A673 (cell line): ENCODE measurements around the gene ADRA1B. TPM values are rescaled to one million over a fixed set of nuclear protein-coding genes. Genes with fewer than 3 reads are reported as not detected.
A peak's percentile ranks its signal among the peaks of the same experiment; 100 is the strongest.

ENCODE experiments used
- BruUV-seq: library from RNA; stranded (reverse); fragments of 400-500 nt; replicated peaks from 2 replicates; lab custom pipeline; 2021; lab: Mats Ljungman, UMichigan
- CTCF ChIA-PET: fragments of 300-600 bp; sonication (Branson Sonifier 250); formaldehyde crosslinking; loops from one replicate; lab custom pipeline; 2022; ENCODE audit warnings: antibody characterized with exemption; lab: Charles Lee
- POLR2A ChIA-PET: fragments of 300-600 bp; sonication (Branson Sonifier 250); formaldehyde crosslinking; loops from one replicate; lab custom pipeline; 2022; ENCODE audit warnings: antibody characterized with exemption; ENCODE audit not compliant: low non-redundant PET; lab: Charles Lee
- DNase-seq: peaks from one replicate; pipeline ENCODE4 v3.0.0-alpha.2; 2015; ENCODE audit warnings: low spot score
- H3K27ac ChIP-seq: fragments of 200-600 bp; sonication (generic); 2 replicates; pipeline ENCODE4 v1.5.1; 2016; ENCODE audit warnings: mixed run types, low read depth, mild to moderate bottlenecking, mixed read lengths, antibody characterized with exemption, low read length; ENCODE audit not compliant: poor library complexity, severe bottlenecking
- H3K27me3 ChIP-seq: fragments of 200-600 bp; sonication (generic); replicated peaks from 2 replicates; pipeline ENCODE4 v1.6.1; 2017; ENCODE audit warnings: mixed run types, low read depth, mild to moderate bottlenecking, mixed read lengths, antibody characterized with exemption, low read length; ENCODE audit not compliant: insufficient read depth, poor library complexity
- H3K36me3 ChIP-seq: fragments of 200-600 bp; sonication (generic); 2 replicates; pipeline ENCODE4 v1.6.1; 2016; ENCODE audit warnings: mixed run types, mild to moderate bottlenecking, mixed read lengths, antibody characterized with exemption, low read length; ENCODE audit not compliant: insufficient read depth, poor library complexity, severe bottlenecking
- H3K4me1 ChIP-seq: fragments of 200-600 bp; sonication (generic); 2 replicates; pipeline ENCODE4 v1.6.1; 2017; ENCODE audit warnings: mixed run types, mild to moderate bottlenecking, mixed read lengths, antibody characterized with exemption, low read length; ENCODE audit not compliant: insufficient read depth, poor library complexity, severe bottlenecking
- H3K4me3 ChIP-seq: fragments of 200-600 bp; sonication (generic); 2 replicates; pipeline ENCODE4 v1.5.1; 2016; ENCODE audit warnings: low read depth, mixed run types, mild to moderate bottlenecking, mixed read lengths, low read length; ENCODE audit not compliant: poor library complexity, severe bottlenecking
- H3K9me3 ChIP-seq: fragments of 200-600 bp; sonication (generic); 2 replicates; pipeline ENCODE4 v1.6.1; 2016; ENCODE audit warnings: mixed run types, low read depth, mild to moderate bottlenecking, mixed read lengths, antibody characterized with exemption, low read length; ENCODE audit not compliant: poor library complexity, severe bottlenecking
- EZH2 ChIP-seq: fragments of 200-600 bp; sonication (generic); IDR thresholded peaks from 2 replicates; pipeline ENCODE4 v1.6.1; 2017; ENCODE audit warnings: borderline replicate concordance, low read depth, mild to moderate bottlenecking, mixed read lengths, antibody characterized with exemption, low read length; ENCODE audit not compliant: poor library complexity, severe bottlenecking
- intact Hi-C: fragments of 100-400 bp; cut with micrococcal nuclease; formaldehyde crosslinking; loops from one replicate; pipeline ENCODE4 v1.10.0; 2022; ENCODE audit not compliant: unreplicated experiment
- total RNA-seq: library from RNA; stranded (reverse); gene quantifications from 2 replicates; pipeline ENCODE4 v1.2.3, GENCODE V29; 2021
- TF ChIP-seq, protein P1 (sequence below): fragments of 300-800, 200-600 bp; sonication (generic); conservative IDR thresholded peaks from 2 replicates; pipeline ENCODE4 v1.5.1; 2017; ENCODE audit warnings: low read depth, mild to moderate bottlenecking, antibody characterized with exemption, low read length, moderate library complexity, mixed read lengths

ADRA1B gene
- total RNA-seq, 1 experiment from 2014 or later, result not detected

DNA sequence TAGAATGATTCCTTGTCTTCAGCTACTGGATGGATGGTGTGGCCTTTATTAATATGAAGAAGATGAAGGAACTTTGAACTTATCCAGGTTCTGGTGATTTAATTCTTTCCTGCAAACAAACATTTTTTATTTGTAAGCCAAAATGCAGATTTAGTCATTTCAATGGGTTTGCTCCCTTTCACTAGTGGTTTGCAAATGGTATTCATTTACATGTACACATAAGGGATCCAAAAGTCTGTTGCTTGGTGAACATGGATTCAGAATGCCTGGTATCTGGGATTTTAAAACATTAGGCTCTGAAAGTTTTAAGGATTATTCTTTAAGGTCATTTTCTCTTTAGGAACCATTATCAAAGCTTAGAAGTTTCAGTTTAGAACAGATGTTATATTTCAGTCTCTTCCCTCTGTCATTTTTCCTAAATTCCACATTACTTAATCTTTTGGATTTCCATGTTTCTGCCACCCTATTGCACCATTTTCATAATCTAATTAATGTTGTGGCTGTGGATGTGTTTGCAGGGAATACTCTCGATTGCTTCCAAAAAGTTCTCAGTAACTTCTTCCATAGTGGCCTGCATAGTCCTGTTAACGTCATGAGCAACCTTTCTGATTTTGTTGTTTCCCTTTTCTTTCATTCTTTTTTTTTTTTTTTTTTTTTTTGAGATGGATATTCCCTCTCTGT, 102.8 kb downstream of the ADRA1B start:
- no peak for DNase-seq
- peak overlapping the region; percentile 72 for H3K27ac ChIP-seq
- ChIA-PET POLR2A (no interaction called here), CTCF (interaction anchor here (0.6 kb wide), 1 partner anchor 370 kb away, joined by 3 read pairs; no protein-coding TSS in a partner anchor)
- peaks cover 38% of the 10 kb centered on the region for H3K4me1 ChIP-seq
- no peak overlapping the region for H3K4me3 ChIP-seq
- H3K27me3 ChIP-seq, result no peaks in the 10 kb centered on the region
- H3K36me3 ChIP-seq, result peaks cover 9% of the 10 kb centered on the region
- H3K9me3 ChIP-seq, result no peaks in the 10 kb centered on the region
- intact Hi-C loops, result no loop called here
- TF ChIP-seq EZH2, result no peak
- TF ChIP-seq, protein P1, sequence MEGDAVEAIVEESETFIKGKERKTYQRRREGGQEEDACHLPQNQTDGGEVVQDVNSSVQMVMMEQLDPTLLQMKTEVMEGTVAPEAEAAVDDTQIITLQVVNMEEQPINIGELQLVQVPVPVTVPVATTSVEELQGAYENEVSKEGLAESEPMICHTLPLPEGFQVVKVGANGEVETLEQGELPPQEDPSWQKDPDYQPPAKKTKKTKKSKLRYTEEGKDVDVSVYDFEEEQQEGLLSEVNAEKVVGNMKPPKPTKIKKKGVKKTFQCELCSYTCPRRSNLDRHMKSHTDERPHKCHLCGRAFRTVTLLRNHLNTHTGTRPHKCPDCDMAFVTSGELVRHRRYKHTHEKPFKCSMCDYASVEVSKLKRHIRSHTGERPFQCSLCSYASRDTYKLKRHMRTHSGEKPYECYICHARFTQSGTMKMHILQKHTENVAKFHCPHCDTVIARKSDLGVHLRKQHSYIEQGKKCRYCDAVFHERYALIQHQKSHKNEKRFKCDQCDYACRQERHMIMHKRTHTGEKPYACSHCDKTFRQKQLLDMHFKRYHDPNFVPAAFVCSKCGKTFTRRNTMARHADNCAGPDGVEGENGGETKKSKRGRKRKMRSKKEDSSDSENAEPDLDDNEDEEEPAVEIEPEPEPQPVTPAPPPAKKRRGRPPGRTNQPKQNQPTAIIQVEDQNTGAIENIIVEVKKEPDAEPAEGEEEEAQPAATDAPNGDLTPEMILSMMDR, result no peak
- BruUV-seq, result no TSS peak

DNA sequence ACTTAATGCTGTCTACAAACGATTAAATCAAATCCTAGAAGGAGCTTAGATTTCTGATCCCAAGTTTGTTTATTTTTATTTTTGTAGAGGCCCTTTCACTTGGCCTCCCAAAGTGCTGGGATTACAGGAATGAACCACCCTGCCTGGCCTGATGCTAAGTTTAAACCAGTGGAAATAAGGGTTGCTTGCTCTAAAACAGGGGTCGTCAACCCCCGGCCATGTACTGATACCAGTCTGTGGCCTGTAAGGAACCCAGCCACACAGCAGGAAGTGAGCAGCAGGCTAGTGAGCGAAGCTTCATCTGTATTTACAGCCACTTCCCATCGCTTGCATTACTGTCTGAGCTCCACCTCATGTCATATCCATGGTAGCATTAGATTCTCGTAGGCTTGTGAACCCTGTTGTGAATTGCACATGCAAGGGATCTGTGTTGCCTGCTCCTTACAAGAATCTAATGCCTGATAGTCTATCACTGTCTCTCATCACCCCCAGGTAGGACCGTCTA, 104.0 kb downstream of the ADRA1B start:
- BruUV-seq, result no TSS peak
- peaks cover 38% of the 10 kb centered on the region for H3K4me1 ChIP-seq
- H3K4me3 ChIP-seq, result no peak overlapping the region
- intact Hi-C loops, result loop anchor here (5.0 kb wide), 1 partner anchor 372 kb away; no protein-coding TSS in a partner anchor
- H3K27me3 ChIP-seq, result no peaks in the 10 kb centered on the region
- peaks cover 9% of the 10 kb centered on the region for H3K36me3 ChIP-seq
- no peak for DNase-seq
- ChIA-PET POLR2A (no interaction called here), CTCF (no interaction called here)
- TF ChIP-seq, protein P1, result no peak
- no peak for TF ChIP-seq EZH2
- H3K27ac ChIP-seq, result no peak overlapping the region
- H3K9me3 ChIP-seq, result no peaks in the 10 kb centered on the region

DNA sequence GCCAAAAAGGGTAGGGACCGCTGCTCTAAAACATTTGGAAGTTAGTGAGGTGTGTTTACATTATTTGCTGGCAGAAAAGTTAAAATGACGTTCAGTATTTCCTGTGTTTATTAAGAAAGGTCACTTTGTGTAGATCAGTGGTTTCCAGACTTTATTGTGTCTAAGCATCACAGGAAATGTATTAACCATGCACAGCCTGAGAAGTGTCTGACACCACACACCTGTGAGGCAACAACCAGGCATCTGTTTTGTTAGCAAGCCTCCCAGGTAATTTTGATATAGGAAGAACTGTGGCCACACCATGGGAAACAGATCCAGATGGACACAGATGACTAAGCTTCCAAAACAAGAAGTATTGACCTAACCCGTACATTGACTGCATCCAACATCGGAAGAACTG, 104.7 kb downstream of the ADRA1B start:
- ChIA-PET CTCF (interaction anchor here (0.7 to 1.7 kb wide), 2 partner anchors 12 to 324 kb away, joined by 3 to 22 read pairs; partner anchors contain the start of gene TTC1), POLR2A (interaction anchor here (0.7 kb wide), 1 partner anchor 374 kb away, joined by 3 read pairs; no protein-coding TSS in a partner anchor)
- H3K9me3 ChIP-seq, result no peaks in the 10 kb centered on the region
- no peak for DNase-seq
- BruUV-seq, result no TSS peak
- H3K27ac ChIP-seq, result no peak overlapping the region
- H3K36me3 ChIP-seq, result peaks cover 5% of the 10 kb centered on the region
- TF ChIP-seq, protein P1, result no peak
- TF ChIP-seq EZH2, result no peak
- H3K4me1 ChIP-seq, result peaks cover 38% of the 10 kb centered on the region
- no peaks in the 10 kb centered on the region for H3K27me3 ChIP-seq
- H3K4me3 ChIP-seq, result no peak overlapping the region
- intact Hi-C loops, result loop anchor here (1.0 to 5.0 kb wide), 2 partner anchors 324 to 371 kb away; no protein-coding TSS in a partner anchor
